AG09309 (cell line): ENCODE measurements around the gene FCN1.

ENCODE experiments used
- DNase-seq: peaks from one replicate; pipeline ENCODE4 v3.0.0-alpha.2; 2010; ENCODE audit warnings: low read depth
- H3K4me3 ChIP-seq: 2 replicates; pipeline ENCODE4 v1.5.1; 2011; ENCODE audit warnings: mild to moderate bottlenecking, low read depth, low read length, moderate library complexity; ENCODE audit not compliant: control insufficient read depth
- CTCF ChIP-seq: IDR thresholded peaks from 2 replicates; pipeline ENCODE4 v1.5.1; 2011; ENCODE audit warnings: mild to moderate bottlenecking, low read depth, low read length, inconsistent platforms; ENCODE audit not compliant: insufficient read depth, control insufficient read depth; ENCODE audit errors: missing control alignments

FCN1 gene

GRCh38 chr9:134963546-134963945, 45.8 kb upstream of the FCN1 start:
- no peak for DNase-seq
- no peak for TF ChIP-seq CTCF
- H3K4me3 ChIP-seq = no peak overlapping the region

GRCh38 chr9:134962973-134963364, 45.3 kb upstream of the FCN1 start:
- DNase-seq = no peak
- H3K4me3 ChIP-seq = no peak overlapping the region
- TF ChIP-seq CTCF = no peak

GRCh38 chr9:134962065-134962972, 44.6 kb upstream of the FCN1 start:
- DNase-seq = no peak
- TF ChIP-seq CTCF = no peak
- H3K4me3 ChIP-seq = no peak overlapping the region

- no peak overlapping the region for H3K4me3 ChIP-seq
- no peak for TF ChIP-seq CTCF
- no peak for DNase-seq
These were observed 43.8 kb upstream of the FCN1 start for GRCh38 chr9:134961331-134962064.

GRCh38 chr9:134960701-134961181, 43.0 kb upstream of the FCN1 start:
- TF ChIP-seq CTCF = no peak
- no peak overlapping the region for H3K4me3 ChIP-seq
- DNase-seq = no peak

- no peak for DNase-seq
- no peak for TF ChIP-seq CTCF
- H3K4me3 ChIP-seq = no peak overlapping the region
These were observed 42.2 kb upstream of the FCN1 start for GRCh38 chr9:134959971-134960310.
